Activated CD8-positive, alpha-beta T cell treated with anti-CD3 and anti-CD28 coated beads for 36 hours (primary cell): ENCODE results near the gene LINC00237. TPM values are rescaled to one million over a fixed set of nuclear protein-coding genes. Genes with fewer than 3 reads are reported as not detected.

Source experiments
- ATAC-seq: fragments of 200-7000 bp; cut with Tn5 transposase; one replicate; pipeline ENCODE4 v1.10.0; 2021; ENCODE audit warnings: mild to moderate bottlenecking, moderate library complexity
- CTCF ChIA-PET: fragments of 350-600 bp; sonication (Branson Sonifier 250); formaldehyde crosslinking; loops from one replicate; lab custom pipeline; 2021; ENCODE audit warnings: antibody characterized with exemption; lab: Charles Lee
- POLR2A ChIA-PET: fragments of 350-600 bp; sonication (Branson Sonifier 250); formaldehyde crosslinking; loops from one replicate; lab custom pipeline; 2021; ENCODE audit warnings: antibody characterized with exemption; lab: Charles Lee
- DNase-seq: peaks from one replicate; pipeline ENCODE4 v3.0.0-alpha.2; 2020
- H3K27ac Mint-ChIP-seq: one replicate; pipeline ENCODE4 v1.8.0; 2021; ENCODE audit warnings: mild to moderate bottlenecking, mixed read lengths
- H3K27me3 Mint-ChIP-seq: one replicate; pipeline ENCODE4 v1.8.0; 2021; ENCODE audit warnings: mixed read lengths
- H3K36me3 Mint-ChIP-seq: one replicate; pipeline ENCODE4 v1.8.0; 2021; ENCODE audit warnings: low read depth, mixed read lengths
- H3K4me1 Mint-ChIP-seq: one replicate; pipeline ENCODE4 v1.8.0; 2021; ENCODE audit warnings: low read depth, mixed read lengths
- H3K4me3 Mint-ChIP-seq: one replicate; pipeline ENCODE4 v1.8.0; 2021; ENCODE audit warnings: mild to moderate bottlenecking, moderate library complexity, mixed read lengths
- H3K9me3 Mint-ChIP-seq: one replicate; pipeline ENCODE4 v1.8.0; 2021; ENCODE audit warnings: mixed read lengths
- intact Hi-C: fragments of 100-400 bp; cut with micrococcal nuclease; formaldehyde crosslinking; loops from one replicate; pipeline ENCODE4 v1.10.0; 2022
- total RNA-seq, 2 experiments: library from RNA; stranded (reverse); gene quantifications; one replicate each; pipeline ENCODE4 v1.2.3, GENCODE V29; 2021
- TF ChIP-seq, protein P1 (sequence below): fragments of 200-600 bp; IDR thresholded peaks from one replicate; pipeline ENCODE4 v1.8.0; 2022; ENCODE audit warnings: antibody characterized with exemption, mild to moderate bottlenecking

LINC00237 gene
- total RNA-seq, 2 experiments from 2014 or later = not detected

DNA sequence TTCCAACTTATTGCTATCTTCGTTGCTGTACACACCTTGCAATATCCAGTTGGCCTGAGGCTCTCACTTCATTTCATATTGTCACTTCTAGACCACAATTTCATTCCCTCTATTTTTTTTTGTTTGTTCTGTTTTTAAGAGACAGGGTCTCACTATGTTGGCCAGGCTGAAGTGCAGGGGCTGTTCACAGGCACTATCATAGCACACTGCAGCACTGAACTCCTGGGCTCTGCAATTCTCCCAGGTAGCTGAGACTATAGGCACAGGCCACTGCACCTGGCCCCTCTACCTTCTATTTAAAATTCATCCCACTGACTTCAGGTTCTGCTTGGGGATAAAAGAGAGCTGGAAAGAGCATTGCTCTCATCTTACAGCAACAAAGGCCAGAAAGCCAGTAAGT, 4.7 kb upstream of the LINC00237 start:
- ATAC-seq (no peak), DNase-seq (no peak)
- intact Hi-C loops = no loop called here
- CTCF ChIA-PET = interaction anchor here (1.6 kb wide), 1 partner anchor 9 kb away, joined by 3 read pairs; no protein-coding TSS in a partner anchor
- Mint-ChIP-seq H3K4me3 (no peak overlapping the region), H3K36me3 (no peaks in the 10 kb centered on the region), H3K27me3 (peaks cover 37% of the 10 kb centered on the region), H3K27ac (no peak overlapping the region), H3K9me3 (no peaks in the 10 kb centered on the region), H3K4me1 (no peaks in the 10 kb centered on the region)
- POLR2A ChIA-PET = no interaction called here
- TF ChIP-seq, protein P1, sequence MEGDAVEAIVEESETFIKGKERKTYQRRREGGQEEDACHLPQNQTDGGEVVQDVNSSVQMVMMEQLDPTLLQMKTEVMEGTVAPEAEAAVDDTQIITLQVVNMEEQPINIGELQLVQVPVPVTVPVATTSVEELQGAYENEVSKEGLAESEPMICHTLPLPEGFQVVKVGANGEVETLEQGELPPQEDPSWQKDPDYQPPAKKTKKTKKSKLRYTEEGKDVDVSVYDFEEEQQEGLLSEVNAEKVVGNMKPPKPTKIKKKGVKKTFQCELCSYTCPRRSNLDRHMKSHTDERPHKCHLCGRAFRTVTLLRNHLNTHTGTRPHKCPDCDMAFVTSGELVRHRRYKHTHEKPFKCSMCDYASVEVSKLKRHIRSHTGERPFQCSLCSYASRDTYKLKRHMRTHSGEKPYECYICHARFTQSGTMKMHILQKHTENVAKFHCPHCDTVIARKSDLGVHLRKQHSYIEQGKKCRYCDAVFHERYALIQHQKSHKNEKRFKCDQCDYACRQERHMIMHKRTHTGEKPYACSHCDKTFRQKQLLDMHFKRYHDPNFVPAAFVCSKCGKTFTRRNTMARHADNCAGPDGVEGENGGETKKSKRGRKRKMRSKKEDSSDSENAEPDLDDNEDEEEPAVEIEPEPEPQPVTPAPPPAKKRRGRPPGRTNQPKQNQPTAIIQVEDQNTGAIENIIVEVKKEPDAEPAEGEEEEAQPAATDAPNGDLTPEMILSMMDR = no peak

DNA sequence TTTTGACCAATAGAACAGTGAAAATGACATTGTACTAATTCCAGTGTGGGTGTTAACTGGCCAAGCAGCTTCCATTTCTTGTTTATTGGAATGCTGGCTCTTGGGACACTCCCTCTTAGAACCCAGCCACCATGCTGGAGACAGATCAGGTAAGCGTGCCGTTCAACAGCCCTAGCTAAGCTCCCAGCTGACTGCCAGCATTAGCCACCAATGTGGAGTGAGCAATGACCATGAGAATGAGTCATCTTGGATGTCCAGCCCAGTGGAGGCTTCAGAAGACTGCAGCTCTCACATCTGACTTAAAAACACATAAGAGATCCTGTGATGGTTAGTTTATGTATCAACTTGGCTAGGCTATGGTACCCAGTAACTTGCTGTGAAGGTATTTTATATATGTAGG, 3.0 kb upstream of the LINC00237 start:
- no peaks in the 10 kb centered on the region for H3K9me3 Mint-ChIP-seq
- H3K27ac Mint-ChIP-seq = no peak overlapping the region
- POLR2A ChIA-PET = interaction anchor here (0.6 to 1.1 kb wide), 2 partner anchors 17 to 72 kb away, joined by 3 read pairs; partner anchors contain the start of gene KIZ
- TF ChIP-seq, protein P1 = no peak
- intact Hi-C loops = loop anchor here (10.0 kb wide), 2 partner anchors 406 to 1466 kb away; partner anchors contain the start of gene NKX2-2
- H3K27me3 Mint-ChIP-seq = peaks cover 49% of the 10 kb centered on the region
- no peak overlapping the region for H3K4me3 Mint-ChIP-seq
- DNase-seq (no peak), ATAC-seq (no peak)
- peaks cover under 1% of the 10 kb centered on the region for H3K4me1 Mint-ChIP-seq
- CTCF ChIA-PET = interaction anchor here (1.4 kb wide), 1 partner anchor 11 kb away, joined by 3 read pairs; no protein-coding TSS in a partner anchor
- H3K36me3 Mint-ChIP-seq = no peaks in the 10 kb centered on the region

DNA sequence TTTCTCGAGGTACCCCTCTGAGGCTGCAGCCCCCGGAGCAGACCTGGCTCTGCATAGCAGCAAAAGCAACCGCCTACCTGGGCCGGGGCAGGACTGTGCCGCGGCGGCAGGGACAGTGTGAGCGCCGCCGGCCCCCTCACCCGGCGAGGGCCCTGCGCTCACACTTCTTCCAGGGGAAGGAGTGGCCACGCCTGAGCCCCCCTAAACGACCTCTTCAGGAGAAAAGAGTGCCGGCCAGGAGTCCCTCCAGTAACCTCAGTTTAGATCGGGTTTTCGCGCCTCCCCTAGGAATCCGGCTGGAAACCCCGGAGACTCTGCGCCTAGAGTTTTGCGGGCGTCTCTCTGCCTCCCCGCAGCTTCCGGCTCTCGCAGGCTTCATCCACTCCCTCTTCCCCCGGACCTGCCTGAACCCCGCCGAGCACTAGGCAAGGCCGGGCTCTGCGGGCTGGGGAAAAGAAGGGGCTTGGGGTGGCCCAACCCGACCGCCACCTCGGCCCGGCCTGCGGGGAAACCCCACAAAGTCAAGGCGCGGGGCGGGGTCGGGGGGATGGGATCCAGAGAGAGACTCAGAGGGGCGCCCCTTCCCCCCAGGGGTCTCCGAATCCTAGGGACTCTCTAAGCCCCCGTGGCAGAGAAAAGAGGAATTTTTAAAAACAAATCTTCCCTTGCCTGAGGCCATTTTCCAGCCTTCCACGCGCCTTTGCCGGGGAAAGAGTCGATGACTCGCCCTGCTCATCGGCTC, 558 bp downstream of the LINC00237 start:
- POLR2A ChIA-PET = no interaction called here

DNA sequence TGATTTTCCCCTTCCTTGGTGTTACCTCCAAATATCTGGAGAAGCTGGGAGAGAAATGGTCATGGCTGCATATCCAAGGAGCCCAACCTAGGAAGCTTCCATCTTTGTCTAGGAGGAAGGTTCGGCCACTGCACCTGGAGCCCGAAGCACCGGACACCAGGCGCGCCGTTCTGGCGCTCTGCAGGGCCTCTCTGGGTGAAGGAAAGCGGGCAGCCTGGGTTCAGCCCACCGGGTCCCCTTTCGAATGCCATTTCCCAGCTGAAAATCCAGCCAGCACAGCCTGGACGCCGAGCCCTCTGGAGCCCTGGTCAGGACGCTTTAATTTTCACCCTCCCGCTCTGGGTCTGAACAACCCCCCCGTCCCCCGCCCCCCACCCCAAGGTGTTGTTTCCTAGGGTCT, 1.2 kb downstream of the LINC00237 start:
- intact Hi-C loops = loop anchor here (10.0 kb wide), 2 partner anchors 410 to 1470 kb away; partner anchors contain the start of gene NKX2-2
- DNase-seq (no peak), ATAC-seq (no peak)
- Mint-ChIP-seq H3K4me1 (peaks cover 26% of the 10 kb centered on the region), H3K4me3 (no peak overlapping the region), H3K27me3 (peaks cover 73% of the 10 kb centered on the region), H3K27ac (no peak overlapping the region), H3K36me3 (peaks cover 1% of the 10 kb centered on the region), H3K9me3 (no peaks in the 10 kb centered on the region)
- POLR2A ChIA-PET = no interaction called here
- CTCF ChIA-PET = interaction anchor here (1.3 kb wide), 1 partner anchor 131 kb away, joined by 3 read pairs; no protein-coding TSS in a partner anchor
- TF ChIP-seq, protein P1 = no peak

More for the DNA sequence above, 558 bp downstream of the LINC00237 start:
- CTCF ChIA-PET = interaction anchor here (0.8 to 1.3 kb wide), 3 partner anchors 130 to 400 kb away, joined by 3 read pairs; no protein-coding TSS in a partner anchor
- ATAC-seq = no peak
- H3K36me3 Mint-ChIP-seq = peaks cover 1% of the 10 kb centered on the region
- intact Hi-C loops = loop anchor here (10.0 kb wide), 2 partner anchors 409 to 1469 kb away; partner anchors contain the start of gene NKX2-2
- TF ChIP-seq, protein P1 = no peak
- peak; percentile 25 for DNase-seq
- H3K9me3 Mint-ChIP-seq = no peaks in the 10 kb centered on the region
- H3K4me1 Mint-ChIP-seq = peaks cover 24% of the 10 kb centered on the region
- peak overlapping the region; percentile 24 for H3K4me3 Mint-ChIP-seq
- no peak overlapping the region for H3K27ac Mint-ChIP-seq
- peaks cover 67% of the 10 kb centered on the region for H3K27me3 Mint-ChIP-seq

DNA sequence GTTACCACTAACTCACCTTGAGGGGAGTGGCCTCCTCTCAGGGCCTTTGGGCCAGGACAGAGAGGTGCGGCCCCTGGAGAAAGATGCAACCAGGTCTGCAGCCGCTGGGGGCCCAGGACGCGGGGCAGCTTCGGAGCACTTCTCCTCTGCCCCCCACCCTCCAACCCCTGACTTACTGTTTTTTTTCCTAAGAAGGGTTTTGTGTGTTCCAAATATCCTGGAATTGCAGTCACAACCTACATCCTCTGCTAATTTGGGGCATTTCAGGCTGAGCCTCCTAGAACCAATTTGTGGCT, 1.7 kb downstream of the LINC00237 start:
- H3K27me3 Mint-ChIP-seq = peaks cover 74% of the 10 kb centered on the region
- TF ChIP-seq, protein P1 = no peak

More for the DNA sequence above, 1.7 kb downstream of the LINC00237 start:
- ChIA-PET CTCF (interaction anchor here (1.3 kb wide), 1 partner anchor 131 kb away, joined by 3 read pairs; no protein-coding TSS in a partner anchor), POLR2A (no interaction called here)
- DNase-seq = no peak
- H3K36me3 Mint-ChIP-seq = peaks cover 1% of the 10 kb centered on the region
- H3K9me3 Mint-ChIP-seq = no peaks in the 10 kb centered on the region
- no peak overlapping the region for H3K4me3 Mint-ChIP-seq
- intact Hi-C loops = loop anchor here (10.0 kb wide), 2 partner anchors 410 to 1470 kb away; partner anchors contain the start of gene NKX2-2
- ATAC-seq = no peak
- peaks cover 29% of the 10 kb centered on the region for H3K4me1 Mint-ChIP-seq
- H3K27ac Mint-ChIP-seq = no peak overlapping the region
